ENCODE results near the gene CYP2R1. TPM values are rescaled to one million over a fixed set of nuclear protein-coding genes. Genes with fewer than 3 reads are reported as not detected.
"Not testable (repeated sequence)": the region's sequence is repeated elsewhere in the genome, so short reads cannot be mapped to it uniquely, and the experiment has no call there.

The CYP2R1 gene
- total RNA-seq, 1 experiment from 2014 or later: 14.7 TPM

GRCh38 chr11:14875163-14875562 lies 16.9 kb downstream of the CYP2R1 start:
- DNase-seq: no peak

GRCh38 chr11:14873632-14874031 lies 18.4 kb downstream of the CYP2R1 start:
- no peak overlapping the region for H3K4me3 ChIP-seq (ENCODE audit: insufficient read depth, low read depth, low read length)
- H3K36me3 ChIP-seq (replicated peaks; ENCODE audit: control insufficient read depth, insufficient read depth, low read length): no peaks in the 10 kb centered on the region
- DNase-seq: no peak

More at GRCh38 chr11:14875163-14875562, 16.9 kb downstream of the CYP2R1 start:
- Histone ChIP-seq H3K27me3 (ENCODE audit: control insufficient read depth, insufficient read depth, low read length) (no peaks in the 10 kb centered on the region), H3K4me3 (ENCODE audit: insufficient read depth, low read depth, low read length) (no peak overlapping the region), H3K36me3 (replicated peaks; ENCODE audit: control insufficient read depth, insufficient read depth, low read length) (no peaks in the 10 kb centered on the region)

GRCh38 chr11:14872032-14872431 lies 20.0 kb downstream of the CYP2R1 start:
- H3K4me3 ChIP-seq (ENCODE audit: insufficient read depth, low read depth, low read length): no peak overlapping the region

More at GRCh38 chr11:14873632-14874031, 18.4 kb downstream of the CYP2R1 start:
- H3K27me3 ChIP-seq (ENCODE audit: control insufficient read depth, insufficient read depth, low read length): no peaks in the 10 kb centered on the region

DNA sequence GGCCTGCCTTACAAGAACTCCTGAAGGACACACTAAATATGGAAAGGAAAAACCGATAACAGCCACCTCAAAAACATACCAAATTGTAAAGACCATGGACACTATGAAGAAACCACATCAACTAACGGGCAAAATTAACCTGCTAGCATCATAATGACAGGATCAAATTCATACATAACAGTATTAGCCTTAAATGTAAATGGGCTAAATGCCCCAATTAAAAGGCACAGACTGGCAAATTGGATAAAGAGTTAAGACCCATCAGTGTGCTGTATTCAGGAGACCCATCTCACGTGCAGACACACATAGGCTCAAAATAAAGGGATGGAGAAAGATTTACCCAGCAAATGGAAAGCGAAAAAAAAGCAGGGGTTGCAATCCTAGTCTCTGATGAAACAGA lies 28.3 kb downstream of the CYP2R1 start:
- H3K4me3 ChIP-seq (ENCODE audit: insufficient read depth, low read depth, low read length); H3K27me3 ChIP-seq (ENCODE audit: control insufficient read depth, insufficient read depth, low read length); H3K36me3 ChIP-seq (replicated peaks; ENCODE audit: control insufficient read depth, insufficient read depth, low read length); DNase-seq: not testable (repeated sequence)

More at GRCh38 chr11:14872032-14872431, 20.0 kb downstream of the CYP2R1 start:
- H3K27me3 ChIP-seq (ENCODE audit: control insufficient read depth, insufficient read depth, low read length): no peaks in the 10 kb centered on the region
- DNase-seq: no peak
- H3K36me3 ChIP-seq (replicated peaks; ENCODE audit: control insufficient read depth, insufficient read depth, low read length): no peaks in the 10 kb centered on the region

- Histone ChIP-seq H3K36me3 (replicated peaks; ENCODE audit: control insufficient read depth, insufficient read depth, low read length) (no peaks in the 10 kb centered on the region), H3K27me3 (ENCODE audit: control insufficient read depth, insufficient read depth, low read length) (no peaks in the 10 kb centered on the region), H3K4me3 (ENCODE audit: insufficient read depth, low read depth, low read length) (no peak overlapping the region)
- DNase-seq: no peak
Measured at GRCh38 chr11:14861680-14862079, 30.4 kb downstream of the CYP2R1 start.

DNA sequence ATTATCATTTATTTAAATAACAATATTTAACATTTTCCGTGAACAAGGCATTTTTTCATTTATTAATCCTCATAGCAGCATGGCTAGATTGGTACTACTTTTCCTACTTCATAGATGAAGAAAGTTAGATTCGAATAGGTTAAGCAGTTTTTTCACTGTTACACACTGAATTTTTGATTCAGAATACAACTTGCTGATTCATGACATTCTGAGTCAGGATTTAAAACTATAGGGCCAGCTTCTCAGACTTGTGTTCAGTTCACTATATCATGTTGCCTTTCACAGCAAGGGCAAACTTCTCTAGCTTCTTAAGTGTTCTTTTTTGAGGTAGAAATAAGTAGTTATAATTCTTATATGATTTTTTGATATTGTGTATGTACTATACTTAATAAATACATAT lies 31.5 kb downstream of the CYP2R1 start:
- H3K27me3 ChIP-seq (ENCODE audit: control insufficient read depth, insufficient read depth, low read length): no peaks in the 10 kb centered on the region
- no peak overlapping the region for H3K4me3 ChIP-seq (ENCODE audit: insufficient read depth, low read depth, low read length)
- no peak for DNase-seq
- no peaks in the 10 kb centered on the region for H3K36me3 ChIP-seq (replicated peaks; ENCODE audit: control insufficient read depth, insufficient read depth, low read length)

- no peaks in the 10 kb centered on the region for H3K36me3 ChIP-seq (replicated peaks; ENCODE audit: control insufficient read depth, insufficient read depth, low read length)
- no peak for DNase-seq
- H3K4me3 ChIP-seq (ENCODE audit: insufficient read depth, low read depth, low read length): no peak overlapping the region
- H3K27me3 ChIP-seq (ENCODE audit: control insufficient read depth, insufficient read depth, low read length): no peaks in the 10 kb centered on the region
Measured at GRCh38 chr11:14858404-14858803, 33.6 kb downstream of the CYP2R1 start.

DNA sequence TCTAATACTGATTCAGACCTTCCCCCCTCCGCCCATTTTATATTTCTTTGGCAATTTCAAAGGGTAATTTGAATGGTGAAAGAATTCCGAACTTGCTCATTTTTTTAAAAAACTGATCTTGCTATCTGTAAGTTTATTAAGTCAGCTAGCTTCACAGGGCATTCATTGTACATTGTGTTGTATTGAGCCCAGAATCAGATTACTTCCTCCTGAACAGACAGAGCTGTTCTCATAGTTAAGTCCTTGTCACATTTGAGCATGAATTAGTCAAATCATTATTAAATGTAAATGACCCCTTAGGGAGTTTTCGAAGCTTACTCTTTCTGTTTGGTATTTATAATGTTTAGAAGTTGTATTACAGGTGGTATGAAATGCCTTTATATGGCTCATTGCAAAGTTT lies 34.4 kb downstream of the CYP2R1 start:
- H3K27me3 ChIP-seq (ENCODE audit: control insufficient read depth, insufficient read depth, low read length): no peaks in the 10 kb centered on the region
- no peaks in the 10 kb centered on the region for H3K36me3 ChIP-seq (replicated peaks; ENCODE audit: control insufficient read depth, insufficient read depth, low read length)
- H3K4me3 ChIP-seq (ENCODE audit: insufficient read depth, low read depth, low read length): no peak overlapping the region
- DNase-seq: no peak

- no peak for DNase-seq
- H3K36me3 ChIP-seq (replicated peaks; ENCODE audit: control insufficient read depth, insufficient read depth, low read length): no peaks in the 10 kb centered on the region
- H3K27me3 ChIP-seq (ENCODE audit: control insufficient read depth, insufficient read depth, low read length): no peaks in the 10 kb centered on the region
- no peak overlapping the region for H3K4me3 ChIP-seq (ENCODE audit: insufficient read depth, low read depth, low read length)
Measured at GRCh38 chr11:14855890-14856289, 36.1 kb downstream of the CYP2R1 start.

DNA sequence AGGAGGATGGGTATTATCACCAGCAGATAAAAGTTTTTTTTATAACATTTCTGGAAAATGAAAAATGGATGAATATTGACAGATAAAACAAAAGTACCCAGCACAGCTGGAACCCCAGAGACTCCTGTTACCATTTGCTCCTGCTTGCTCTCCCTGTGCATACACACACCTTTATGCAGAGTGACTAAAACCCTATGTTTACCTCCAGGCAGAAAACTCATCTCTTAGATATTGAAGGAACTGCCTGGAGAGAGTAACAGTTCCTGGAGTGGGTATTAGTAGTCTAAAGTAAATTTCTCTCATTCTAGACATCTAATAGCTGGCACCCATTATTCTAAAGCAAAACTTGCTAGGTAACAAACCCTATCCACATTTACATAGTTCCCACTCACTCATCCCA lies 38.0 kb downstream of the CYP2R1 start:
- no peak for DNase-seq
- Histone ChIP-seq H3K4me3 (ENCODE audit: insufficient read depth, low read depth, low read length) (no peak overlapping the region), H3K27me3 (ENCODE audit: control insufficient read depth, insufficient read depth, low read length) (no peaks in the 10 kb centered on the region), H3K36me3 (replicated peaks; ENCODE audit: control insufficient read depth, insufficient read depth, low read length) (no peaks in the 10 kb centered on the region)

DNA sequence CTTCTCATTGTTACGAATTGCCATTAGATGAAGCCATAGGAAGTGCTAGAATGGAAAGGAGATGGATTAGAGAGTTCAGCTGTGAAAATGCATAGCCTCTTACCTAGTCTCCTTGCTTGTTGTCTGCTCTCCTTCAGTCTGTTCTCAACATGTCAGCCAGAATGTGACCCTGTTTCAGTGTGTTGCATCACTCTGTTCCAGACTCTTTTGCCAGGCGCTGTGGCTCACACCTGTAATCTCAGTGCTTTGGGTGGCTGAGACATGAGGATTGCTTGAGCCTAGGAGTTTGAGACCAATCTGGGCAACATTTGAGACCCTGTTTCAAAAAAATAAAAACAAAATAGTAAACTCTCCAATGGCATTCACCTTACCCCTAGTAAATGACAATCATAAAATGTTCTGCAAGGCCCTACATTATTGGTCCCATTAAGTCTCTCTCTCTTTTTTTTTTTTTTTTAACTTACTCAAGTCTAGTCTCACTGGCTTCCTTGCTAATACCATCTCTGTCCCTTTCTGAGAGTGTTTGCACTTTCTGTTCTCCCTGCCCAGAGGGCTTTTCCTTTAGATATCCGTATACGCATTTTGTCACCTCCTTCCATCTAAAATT lies 39.4 kb downstream of the CYP2R1 start:
- Histone ChIP-seq H3K36me3 (replicated peaks; ENCODE audit: control insufficient read depth, insufficient read depth, low read length) (no peaks in the 10 kb centered on the region), H3K27me3 (ENCODE audit: control insufficient read depth, insufficient read depth, low read length) (no peaks in the 10 kb centered on the region), H3K4me3 (ENCODE audit: insufficient read depth, low read depth, low read length) (no peak overlapping the region)
- no peak for DNase-seq

DNA sequence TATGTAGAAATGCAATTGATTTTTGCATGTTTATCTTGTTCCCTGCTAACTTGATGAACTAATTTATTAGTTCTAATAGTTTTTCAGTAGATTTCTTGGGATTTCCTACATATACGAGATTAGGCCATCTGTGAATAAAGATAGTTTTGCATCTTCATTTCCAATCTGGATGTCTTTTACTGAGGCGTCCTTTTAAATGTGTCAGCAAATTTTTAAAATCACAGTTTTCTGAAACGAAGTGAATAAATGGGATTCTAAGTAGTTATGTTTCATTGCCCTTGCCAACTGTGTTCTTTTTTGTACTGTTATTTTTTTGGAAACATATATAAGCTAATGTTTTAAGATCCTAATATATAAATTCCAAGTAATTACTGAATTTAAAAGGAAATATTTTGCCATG lies 50.0 kb downstream of the CYP2R1 start:
- Histone ChIP-seq H3K27me3 (ENCODE audit: control insufficient read depth, insufficient read depth, low read length) (no peaks in the 10 kb centered on the region), H3K4me3 (ENCODE audit: insufficient read depth, low read depth, low read length) (no peak overlapping the region), H3K36me3 (replicated peaks; ENCODE audit: control insufficient read depth, insufficient read depth, low read length) (no peaks in the 10 kb centered on the region)
- DNase-seq: no peak

DNA sequence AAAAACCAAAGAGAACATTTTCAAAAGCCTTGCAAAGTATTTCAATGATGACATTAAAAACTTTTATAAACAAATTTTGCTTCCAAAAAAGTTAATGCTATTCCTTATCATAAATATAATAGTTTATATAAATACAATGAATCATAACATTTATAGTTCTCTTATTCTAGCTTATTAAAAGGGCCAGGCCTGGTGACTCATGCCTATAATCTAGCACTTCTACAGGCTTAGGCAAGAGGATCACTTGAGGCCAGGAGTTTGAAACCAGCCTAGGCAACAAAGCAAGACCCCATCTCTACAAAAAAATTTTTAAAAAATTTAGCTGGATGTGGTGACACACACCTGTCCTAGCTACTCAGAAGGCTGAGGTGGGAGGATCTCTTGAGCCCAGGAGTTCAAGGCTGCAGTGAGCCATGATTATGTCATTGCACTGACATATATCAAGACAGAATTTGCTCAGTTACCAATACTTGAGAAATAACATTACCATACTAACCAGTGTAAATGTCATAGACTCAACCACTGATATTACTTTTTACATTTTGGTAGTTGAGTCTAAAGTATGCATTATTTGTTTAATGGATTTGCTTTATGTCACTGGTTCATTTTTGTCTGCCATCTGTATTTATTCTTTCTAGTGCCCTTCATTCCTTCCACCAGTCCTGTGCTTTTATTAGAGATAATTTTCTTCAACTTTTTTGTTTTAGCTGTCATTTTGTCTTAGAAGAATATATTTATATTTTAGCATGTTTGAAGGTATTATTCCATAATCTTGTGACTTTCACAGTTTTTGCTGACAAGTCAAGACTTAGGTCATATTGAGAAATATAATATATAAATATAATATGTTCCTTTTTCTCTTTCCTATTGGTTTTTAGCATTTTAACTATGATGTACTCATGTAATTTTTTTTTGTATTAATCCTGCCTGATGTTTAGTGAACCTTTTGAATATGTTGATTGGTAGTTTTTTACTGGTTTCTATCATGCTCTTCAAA lies 56.2 kb downstream of the CYP2R1 start:
- no peaks in the 10 kb centered on the region for H3K27me3 ChIP-seq (ENCODE audit: control insufficient read depth, insufficient read depth, low read length)
- H3K36me3 ChIP-seq (replicated peaks; ENCODE audit: control insufficient read depth, insufficient read depth, low read length): no peaks in the 10 kb centered on the region
- no peak overlapping the region for H3K4me3 ChIP-seq (ENCODE audit: insufficient read depth, low read depth, low read length)
- no peak for DNase-seq

All from H7 (cell line).